ENCODE measurements around the gene LDLRAD4. TPM values are rescaled to one million over a fixed set of nuclear protein-coding genes. Genes with fewer than 3 reads are reported as not detected.

LDLRAD4 gene
- total and polyA plus RNA-seq, 2 donors (not counting 1 experiment from before 2014, with no cell fraction given), result 13.9 to 35.7 TPM

DNA sequence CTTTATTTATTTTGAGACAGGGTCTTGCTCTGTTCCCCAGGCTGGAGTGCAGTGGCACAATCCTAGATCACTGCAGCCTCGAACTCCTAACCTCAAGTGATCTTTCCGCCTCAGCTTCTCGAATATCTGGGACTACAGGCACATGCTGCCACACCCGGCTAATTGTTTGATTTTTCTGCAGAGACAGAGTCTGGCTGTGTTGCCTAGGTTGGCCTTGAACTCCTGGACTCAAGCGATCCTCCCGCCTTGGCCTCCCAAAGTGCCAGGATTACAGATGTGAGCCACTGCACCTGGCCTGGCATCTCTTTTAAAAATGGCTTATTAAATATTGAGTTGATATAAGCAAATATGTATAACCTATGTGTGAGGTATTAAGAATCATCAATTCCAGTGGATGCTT, 298.3 kb downstream of the LDLRAD4 start:
- Histone ChIP-seq H3K4me3 (ENCODE audit: control extremely low read depth in 1 of 5, extremely low read depth in 1 of 5, insufficient read depth in 1 of 5, low read depth in 2 of 5, low read length in 4 of 5) (no peak overlapping the region), H3K27me3 (replicated peaks in 1 of 4; ENCODE audit: control extremely low read depth in 1 of 4, control insufficient read depth in 3 of 4, insufficient read depth in 4 of 4, low read length in 3 of 4) (no peaks in the 10 kb centered on the region), H3K4me2 (replicated peaks; ENCODE audit: low read depth, low read length, poor library complexity, severe bottlenecking) (no peak overlapping the region), H3K36me3 (replicated peaks in 1 of 2; ENCODE audit: control extremely low read depth in 1 of 2, control insufficient read depth in 1 of 2, extremely low read depth in 1 of 2, insufficient read depth in 2 of 2, low read length in 1 of 2) (peaks cover 0 to 6% of the 10 kb centered on the region in 2 experiments), H2AFZ (ENCODE audit: insufficient read depth, low read depth, low read length, poor library complexity, severe bottlenecking) (no peak overlapping the region), H3K9ac (ENCODE audit: low read length) (no peak overlapping the region), H4K20me1 (ENCODE audit: control insufficient read depth, insufficient read depth, low read length, poor library complexity, severe bottlenecking) (no peaks in the 10 kb centered on the region), H3K9me3 (ENCODE audit: control extremely low read depth in 1 of 3, control insufficient read depth in 2 of 3, insufficient read depth in 1 of 3, low read length in 2 of 3) (peaks cover 0 to 6% (median 0%) of the 10 kb centered on the region in 3 donors), H3K79me2 (ENCODE audit: control insufficient read depth, insufficient read depth, low read length) (peaks cover 28% of the 10 kb centered on the region), H3K4me1 (ENCODE audit: control insufficient read depth in 2 of 2, insufficient read depth in 2 of 2, low read length in 2 of 2) (peaks cover 9 to 11% of the 10 kb centered on the region in 2 donors), H3K27ac (ENCODE audit: low read length in 2 of 2) (no peak overlapping the region)
- TF ChIP-seq CTCF (IDR thresholded peaks at IDR 0.05) (no peak), EZH2 (IDR thresholded peaks at IDR 0.05; ENCODE audit: borderline replicate concordance, insufficient read depth, low read depth, low read length, poor library complexity, severe bottlenecking) (no peak)
- Mint-ChIP-seq H3K4me1 (peaks cover 16% of the 10 kb centered on the region), H3K27me3 (no peaks in the 10 kb centered on the region), H3K9me3 (ENCODE audit: insufficient read depth) (no peaks in the 10 kb centered on the region), H3K4me3 (no peak overlapping the region), H3K27ac (no peak overlapping the region)
- DNase-seq (no peak), ATAC-seq (ENCODE audit: low read depth) (no peak)
- CTCF ChIA-PET, result no interaction called here
- intact Hi-C loops (cut with micrococcal nuclease), result no loop called here
- POLR2A ChIA-PET, result no interaction called here
- WGBS (ENCODE audit: insufficient coverage), result 94% methylated on average over 5 of the region's 6 CpGs

DNA sequence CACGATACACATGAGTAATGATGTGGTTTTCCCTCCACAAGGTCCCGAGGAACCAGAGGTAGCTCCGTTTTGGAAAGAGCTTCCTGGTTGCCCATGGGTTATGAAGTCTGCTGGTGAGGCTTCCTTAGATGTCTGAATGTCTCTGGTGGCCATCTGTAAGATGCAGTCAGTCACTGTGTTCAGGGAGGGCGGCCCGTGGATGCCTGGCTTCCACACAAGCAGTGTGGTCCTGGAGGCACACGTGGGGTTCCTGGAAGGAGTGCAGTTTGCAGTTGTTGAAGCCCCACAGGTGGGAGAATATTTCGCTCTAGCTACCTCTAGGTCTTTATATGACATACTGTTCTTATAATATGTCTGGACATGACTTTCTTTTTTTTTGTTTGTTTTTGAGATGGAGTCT, 298.8 kb downstream of the LDLRAD4 start:
- Mint-ChIP-seq H3K4me1 (peaks cover 11% of the 10 kb centered on the region), H3K4me3 (no peak overlapping the region), H3K9me3 (ENCODE audit: insufficient read depth) (no peaks in the 10 kb centered on the region), H3K27me3 (no peaks in the 10 kb centered on the region), H3K27ac (no peak overlapping the region)
- Histone ChIP-seq H3K4me2 (replicated peaks; ENCODE audit: low read depth, low read length, poor library complexity, severe bottlenecking) (no peak overlapping the region), H3K9ac (ENCODE audit: low read length) (no peak overlapping the region), H3K9me3 (ENCODE audit: control extremely low read depth in 1 of 3, control insufficient read depth in 2 of 3, insufficient read depth in 1 of 3, low read length in 2 of 3) (peaks cover 0 to 6% (median 0%) of the 10 kb centered on the region in 3 donors), H3K36me3 (replicated peaks in 1 of 2; ENCODE audit: control extremely low read depth in 1 of 2, control insufficient read depth in 1 of 2, extremely low read depth in 1 of 2, insufficient read depth in 2 of 2, low read length in 1 of 2) (peaks cover 0 to 6% of the 10 kb centered on the region in 2 experiments), H3K4me1 (ENCODE audit: control insufficient read depth in 2 of 2, insufficient read depth in 2 of 2, low read length in 2 of 2) (peaks cover 4 to 6% of the 10 kb centered on the region in 2 donors), H3K79me2 (ENCODE audit: control insufficient read depth, insufficient read depth, low read length) (peaks cover 26% of the 10 kb centered on the region), H3K4me3 (ENCODE audit: control extremely low read depth in 1 of 5, extremely low read depth in 1 of 5, insufficient read depth in 1 of 5, low read depth in 2 of 5, low read length in 4 of 5) (no peak overlapping the region), H2AFZ (ENCODE audit: insufficient read depth, low read depth, low read length, poor library complexity, severe bottlenecking) (no peak overlapping the region), H4K20me1 (ENCODE audit: control insufficient read depth, insufficient read depth, low read length, poor library complexity, severe bottlenecking) (no peaks in the 10 kb centered on the region), H3K27me3 (replicated peaks in 1 of 4; ENCODE audit: control extremely low read depth in 1 of 4, control insufficient read depth in 3 of 4, insufficient read depth in 4 of 4, low read length in 3 of 4) (no peaks in the 10 kb centered on the region), H3K27ac (ENCODE audit: low read length in 2 of 2) (no peak overlapping the region)
- ChIA-PET POLR2A (no interaction called here), CTCF (no interaction called here)
- no peak for DNase-seq
- intact Hi-C loops (cut with micrococcal nuclease), result no loop called here
- no peak for TF ChIP-seq CTCF (IDR thresholded peaks at IDR 0.05)
- TF ChIP-seq EZH2 (IDR thresholded peaks at IDR 0.05; ENCODE audit: borderline replicate concordance, insufficient read depth, low read depth, low read length, poor library complexity, severe bottlenecking), result no peak
- 70% methylated on average over 3 of the region's 7 CpGs for WGBS (ENCODE audit: insufficient coverage)
- ATAC-seq (ENCODE audit: low read depth), result no peak
